NCI-H1105 (cell line): Measurements from ENCODE around the gene PCNA.

Experiments used
- DNase-seq: peaks from one replicate; lab custom pipeline; 2025; lab: John Stamatoyannopoulos, UW

The PCNA gene

DNA sequence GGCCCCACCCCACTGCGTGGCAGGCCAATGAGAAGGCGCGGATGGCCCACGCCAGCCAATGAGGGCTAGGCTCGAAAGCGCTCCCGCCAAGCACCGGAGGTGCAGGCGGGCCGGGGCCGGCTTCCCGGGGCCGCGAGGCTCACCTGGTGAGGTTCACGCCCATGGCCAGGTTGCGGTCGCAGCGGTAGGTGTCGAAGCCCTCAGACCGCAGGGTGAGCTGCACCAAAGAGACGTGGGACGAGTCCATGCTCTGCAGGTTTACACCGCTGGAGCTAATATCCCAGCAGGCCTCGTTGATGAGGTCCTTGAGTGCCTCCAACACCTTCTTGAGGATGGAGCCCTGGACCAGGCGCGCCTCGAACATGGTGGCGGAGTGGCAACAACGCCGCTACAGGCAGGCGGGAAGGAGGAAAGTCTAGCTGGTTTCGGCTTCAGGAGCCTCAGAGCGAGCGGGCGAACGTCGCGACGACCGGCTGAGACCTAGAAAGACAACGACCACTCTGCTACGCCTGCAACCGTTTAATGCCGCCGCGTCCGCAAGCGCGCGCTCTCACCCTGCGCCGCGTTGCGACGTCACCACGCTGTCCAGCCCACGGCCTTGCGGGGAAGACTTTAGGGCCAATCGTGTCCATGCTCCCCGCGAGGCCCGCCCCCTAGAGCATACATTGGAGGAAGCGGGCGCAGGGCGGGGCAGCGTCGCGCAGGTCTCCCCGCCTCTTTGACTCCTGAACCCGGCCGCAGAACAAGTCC lies at the start of gene PCNA:
TSS of gene PCNA (minus strand) at position 524 of the 750 bp plus-strand sequence. CDS start at position 364, 160 bp downstream.
- DNase-seq: peak; percentile 98

- DNase-seq: no peak
These were observed 49.1 kb upstream of the PCNA start for GRCh38 chr20:5168651-5169396.

DNA sequence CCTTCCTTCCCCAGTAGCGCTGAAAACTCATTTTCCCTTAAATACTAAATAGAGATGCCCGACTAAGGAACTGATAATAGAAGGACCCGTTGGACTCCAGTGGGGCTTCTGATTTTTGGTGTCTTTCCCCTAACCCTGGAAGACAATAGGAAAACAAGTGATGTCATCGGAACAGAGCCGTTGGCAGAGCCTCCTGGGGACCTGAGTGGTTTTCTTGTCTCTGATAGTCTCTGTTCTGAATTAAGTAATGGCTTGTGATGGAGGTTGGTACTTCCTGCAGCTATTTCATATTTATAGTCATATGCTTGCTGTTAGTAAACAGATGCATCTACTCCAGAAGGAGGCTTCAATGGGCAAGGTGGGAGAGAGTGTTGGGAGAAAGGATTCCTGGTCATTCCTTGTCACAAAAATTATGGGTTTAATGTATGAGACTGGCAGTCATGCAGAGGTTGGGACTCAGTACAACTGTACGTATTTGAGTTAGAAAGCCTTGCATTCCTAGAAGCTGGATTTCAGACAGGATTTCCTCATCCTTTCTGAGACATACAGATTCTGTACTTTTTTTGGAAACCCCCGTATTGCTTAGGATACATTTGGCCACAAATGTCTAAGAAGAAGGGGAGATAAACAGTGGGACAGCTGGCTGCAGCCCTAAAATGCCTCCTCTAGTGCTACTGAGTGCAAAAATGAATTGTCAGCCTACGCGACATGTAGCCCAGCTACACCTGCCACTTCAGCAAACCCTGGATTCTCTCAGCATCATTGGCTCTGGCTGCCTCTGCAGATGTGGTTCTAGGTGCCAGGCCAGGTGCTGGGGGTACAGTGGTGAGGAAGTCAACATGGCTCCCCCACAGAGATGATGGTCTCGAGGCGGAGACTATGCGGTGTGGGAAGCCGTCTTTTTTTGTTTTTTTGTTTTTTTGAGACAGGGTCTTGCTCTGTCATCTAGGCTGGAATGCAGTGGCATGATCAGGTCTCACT lies 45.2 kb upstream of the PCNA start:
- no peak for DNase-seq

DNA sequence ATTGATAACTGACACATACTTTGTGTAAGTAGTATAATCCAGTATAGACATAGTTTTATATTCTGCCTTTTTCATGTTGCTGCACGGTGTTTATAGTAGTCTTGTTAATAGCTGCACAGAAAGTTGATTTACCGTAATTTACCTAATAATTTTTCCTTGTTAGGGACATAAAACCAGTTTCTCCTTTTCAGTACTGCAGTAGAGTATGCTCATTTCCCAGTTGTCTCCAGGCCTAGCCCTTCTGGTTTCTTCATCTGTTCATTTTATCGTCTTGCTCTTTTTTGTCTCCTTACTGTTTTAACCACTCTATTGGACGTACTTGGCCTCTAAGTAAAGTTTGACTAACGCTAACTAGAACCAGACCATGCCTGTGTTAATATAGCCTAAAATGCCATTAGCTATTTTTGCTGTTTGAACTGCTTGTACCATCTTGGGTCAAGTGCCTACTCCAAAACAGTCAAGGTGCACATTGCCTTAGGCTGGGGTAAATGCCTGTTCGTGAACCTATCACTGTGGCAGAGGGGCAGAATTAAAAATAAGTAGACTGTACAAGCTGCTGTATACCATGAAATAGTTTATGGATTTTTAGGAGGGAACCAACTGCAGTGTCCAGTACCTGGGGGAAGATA lies 41.9 kb upstream of the PCNA start:
- no peak for DNase-seq

DNA sequence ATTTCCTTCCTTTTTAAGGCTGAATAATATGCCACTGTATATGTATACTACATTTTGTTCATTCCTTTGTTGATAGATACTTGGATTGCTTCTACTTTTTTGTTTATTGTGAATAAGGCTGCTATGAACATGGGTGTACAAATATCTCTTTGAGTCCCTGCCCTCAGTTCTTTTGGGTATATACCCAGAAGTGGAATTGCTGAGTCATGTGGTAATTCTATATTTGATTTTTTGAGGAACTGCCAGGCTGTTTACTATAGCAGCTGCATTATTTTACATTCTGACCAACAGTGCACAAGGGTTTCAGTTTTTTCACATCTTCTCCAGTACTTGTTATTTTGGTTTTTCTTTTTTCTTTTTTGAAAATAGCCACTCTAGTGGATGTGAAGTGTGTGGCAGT lies 41.1 kb upstream of the PCNA start:
- no peak for DNase-seq

DNA sequence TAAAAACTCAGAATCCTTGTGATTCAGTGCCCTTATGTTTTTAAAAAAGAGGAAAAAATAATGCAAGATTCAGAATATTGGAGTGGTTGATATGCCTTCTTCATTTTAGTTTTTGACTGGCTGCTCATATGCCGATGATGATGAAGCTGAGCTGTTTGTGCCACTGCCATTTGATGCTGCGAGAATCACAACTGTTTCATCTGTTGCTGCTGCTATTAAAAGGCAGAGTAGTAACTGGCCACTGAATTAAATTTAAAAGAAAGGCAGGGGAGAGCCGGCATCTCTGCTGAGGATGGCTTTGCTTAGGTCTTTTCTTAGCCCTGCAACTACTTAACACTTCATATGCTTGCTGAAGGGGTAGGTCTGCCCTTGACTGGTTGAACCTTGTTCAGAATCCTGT lies 40.2 kb upstream of the PCNA start:
- DNase-seq: no peak

DNA sequence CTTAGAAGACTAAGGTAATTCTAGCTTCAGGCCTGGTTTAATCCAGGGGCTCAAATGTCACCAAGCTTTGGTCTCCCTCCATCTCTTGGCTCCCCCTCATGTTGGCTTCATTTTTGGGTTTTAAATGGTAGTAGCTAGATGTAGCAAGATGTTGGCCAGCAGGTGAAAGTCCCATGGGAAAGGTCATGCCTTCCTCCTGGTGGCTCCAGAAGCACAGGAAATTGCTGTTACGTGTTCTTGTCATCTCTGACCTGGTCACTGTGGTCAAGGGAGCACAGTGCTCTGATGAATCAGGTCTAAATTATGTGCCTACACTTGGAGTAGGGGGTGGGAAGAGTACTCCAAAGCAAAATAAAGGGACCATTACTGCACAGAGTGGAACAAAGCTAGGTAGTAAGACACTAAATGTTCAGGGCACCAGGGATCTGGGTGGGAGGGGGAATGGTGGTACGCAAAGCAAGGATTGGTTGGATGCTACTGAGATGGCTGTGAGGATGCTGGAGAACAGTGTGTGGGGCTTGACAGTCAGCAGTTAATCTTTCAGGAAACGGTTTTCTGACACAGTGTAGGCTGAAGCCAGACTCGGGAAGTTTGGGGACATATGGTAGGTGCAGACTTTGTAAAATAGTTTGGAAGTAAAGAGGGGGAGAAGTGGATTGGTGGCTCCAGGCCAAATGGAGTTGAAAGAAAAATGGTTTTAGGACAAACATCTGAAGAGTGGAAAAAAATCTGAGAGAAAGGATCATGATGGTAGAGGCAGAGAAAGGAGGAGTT lies 37.1 kb upstream of the PCNA start:
- DNase-seq: no peak

DNA sequence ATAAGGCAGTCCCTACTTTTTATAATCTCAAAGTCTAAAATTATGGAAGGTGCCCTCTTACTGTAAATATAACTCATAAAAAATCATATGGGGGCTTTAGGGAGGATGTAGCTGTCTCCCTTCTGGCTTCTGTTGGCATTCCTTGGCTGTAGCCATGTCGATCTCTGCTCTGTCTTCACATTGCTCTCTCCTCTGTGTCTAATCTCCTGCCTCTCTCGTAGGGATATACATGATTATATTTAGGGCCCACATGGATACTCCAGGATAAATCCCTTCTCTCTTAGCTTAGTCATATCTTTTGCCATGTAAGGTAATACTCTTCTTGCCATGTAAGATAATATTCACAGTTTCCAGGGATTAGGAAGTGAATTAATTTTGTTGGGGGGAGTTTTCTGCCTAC lies 35.6 kb upstream of the PCNA start:
- DNase-seq: no peak

DNA sequence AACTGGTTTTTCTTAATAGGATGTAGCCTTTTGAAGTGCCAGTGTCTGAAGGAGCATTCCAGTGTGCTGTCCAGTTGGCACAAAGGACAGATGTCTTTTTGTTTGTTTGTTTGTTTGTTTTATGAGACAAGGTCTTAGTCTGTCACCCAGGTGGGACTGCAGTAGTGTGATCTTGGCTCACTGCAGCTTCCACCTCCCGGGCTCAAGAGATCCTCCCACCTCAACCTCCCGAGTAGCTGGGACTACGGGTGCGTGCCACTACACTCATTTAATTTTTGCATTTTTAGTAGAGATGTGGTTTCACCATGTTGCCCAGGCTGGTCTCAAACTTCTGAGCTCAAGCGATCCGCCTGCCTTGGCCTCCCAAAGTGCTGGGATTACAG lies 34.8 kb upstream of the PCNA start:
- DNase-seq: no peak

DNA sequence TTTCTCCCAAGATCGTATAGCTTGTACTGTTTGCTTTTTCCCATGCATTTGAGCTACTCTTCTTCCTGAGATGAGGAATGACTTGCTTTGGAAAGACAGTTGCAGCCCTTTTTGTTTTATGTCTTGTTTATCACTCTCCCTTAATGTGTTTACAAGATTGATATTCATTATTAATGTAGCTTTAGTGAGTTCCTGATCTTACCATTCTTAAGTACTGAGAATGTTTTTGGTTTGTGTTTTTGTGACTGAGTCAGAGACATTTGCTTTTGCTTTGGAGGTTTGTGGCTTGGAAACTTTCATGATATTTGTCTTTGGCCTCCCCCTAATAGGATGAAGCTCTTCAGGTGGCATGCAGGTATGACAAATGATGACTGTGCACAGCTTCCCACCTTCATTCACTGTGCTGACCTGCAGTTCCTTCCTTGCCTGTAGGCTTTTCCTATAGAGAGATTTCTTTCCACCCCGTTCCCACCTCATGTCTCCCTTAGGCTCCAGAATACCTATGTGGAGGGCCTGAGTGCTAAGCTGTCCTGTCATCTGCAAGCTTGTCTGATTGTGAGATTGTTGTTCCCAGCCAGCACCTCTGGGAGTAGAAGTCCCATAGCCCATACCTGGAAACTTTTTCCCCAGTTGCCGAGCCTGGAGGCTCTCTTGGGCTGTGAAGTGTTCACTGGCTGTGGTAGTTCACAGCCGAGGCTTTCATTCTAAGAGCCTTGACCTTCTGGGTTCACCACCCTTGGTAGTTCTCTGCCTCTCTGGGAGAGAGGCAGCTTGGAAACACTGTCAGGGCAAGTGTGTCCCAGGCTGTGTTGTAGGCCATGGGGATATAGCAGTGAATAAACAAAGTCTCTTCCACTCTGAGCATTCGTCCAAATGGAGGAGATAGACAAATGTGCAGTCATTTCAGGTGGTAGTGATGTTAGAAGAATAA lies 34.1 kb upstream of the PCNA start:
- no peak for DNase-seq

DNA sequence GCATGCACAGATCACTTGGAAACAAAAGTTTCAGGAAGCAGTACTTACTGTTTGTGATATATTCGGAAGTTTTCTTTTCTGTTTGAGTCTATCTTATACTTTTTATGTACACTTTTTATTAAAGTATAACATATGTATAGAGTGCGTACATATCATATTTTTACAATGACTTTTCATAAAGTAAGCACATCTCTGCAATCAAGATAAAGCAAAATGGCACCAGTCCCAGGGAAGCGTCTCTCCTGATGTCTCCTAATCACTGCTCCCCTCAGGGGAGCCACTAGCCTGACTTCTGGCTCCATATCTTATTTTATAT lies 33.4 kb upstream of the PCNA start:
- DNase-seq: no peak

GRCh38 chr20:5150226-5151076 lies 30.7 kb upstream of the PCNA start:
- no peak for DNase-seq

- no peak for DNase-seq
These were observed 30.1 kb upstream of the PCNA start for GRCh38 chr20:5149892-5150225.

GRCh38 chr20:5148581-5148980 lies 28.8 kb upstream of the PCNA start:
- no peak for DNase-seq

- no peak for DNase-seq
These were observed 27.3 kb upstream of the PCNA start for GRCh38 chr20:5146871-5147592.

DNA sequence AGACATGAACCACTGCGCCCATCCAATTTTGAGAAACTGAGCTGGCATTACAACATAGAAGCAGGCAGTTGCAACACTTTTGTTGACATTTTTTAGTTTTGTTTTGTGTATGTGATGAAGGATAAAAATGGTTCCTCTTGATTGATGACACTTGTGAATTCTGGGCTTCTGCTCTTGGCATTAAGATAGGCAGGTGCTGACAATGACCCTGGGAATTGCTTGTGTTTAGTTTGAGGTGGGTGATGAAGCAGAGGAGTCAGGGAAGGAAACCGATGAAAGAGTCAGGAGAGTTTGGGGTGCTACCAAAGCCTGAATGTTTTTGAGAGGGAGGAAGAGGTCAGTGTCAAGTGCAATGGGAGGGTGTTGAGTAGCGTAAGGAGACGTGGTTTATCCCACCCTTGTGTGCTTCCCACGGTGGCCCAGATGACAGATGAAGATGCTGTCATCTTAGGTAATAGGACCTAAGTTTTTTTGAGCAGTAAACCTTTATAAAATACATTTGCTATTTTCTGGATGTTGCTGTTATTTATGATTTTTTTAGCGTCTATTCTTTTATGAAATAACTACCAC lies 26.4 kb upstream of the PCNA start:
- no peak for DNase-seq

DNA sequence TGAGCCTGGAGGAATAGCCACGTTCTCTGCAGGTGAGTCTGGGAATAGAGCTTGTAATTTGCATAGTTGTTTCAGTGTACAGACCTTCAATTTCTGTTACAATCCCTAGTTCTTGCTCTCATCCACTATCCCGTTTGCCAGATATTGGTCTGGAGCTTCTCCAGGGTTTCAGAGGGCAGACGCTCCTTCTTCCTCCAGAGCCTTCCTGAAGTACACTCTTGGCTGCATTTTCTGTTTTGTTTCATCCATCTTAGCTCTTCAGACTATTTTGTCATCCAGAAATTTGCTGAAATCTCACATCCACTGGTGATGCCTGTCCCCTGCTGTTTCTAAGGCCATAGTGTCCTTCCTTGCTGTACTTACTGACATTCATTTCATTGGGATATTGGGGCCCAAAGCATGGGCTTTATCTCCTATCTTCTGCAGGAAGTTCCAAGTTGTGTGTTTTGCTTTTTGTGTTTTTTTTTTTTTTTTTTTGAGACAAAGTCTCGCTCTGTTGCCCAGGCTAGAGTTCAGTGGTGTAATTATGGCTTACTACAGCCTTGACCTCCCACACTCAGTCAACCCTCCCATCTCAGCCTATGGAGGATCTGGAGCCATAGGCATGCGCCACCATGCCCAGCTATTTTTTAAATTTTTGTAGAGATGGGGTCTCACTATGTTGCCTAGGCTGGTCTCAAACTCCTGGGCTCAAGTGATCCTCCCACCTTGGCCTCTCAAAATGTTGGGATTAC lies 25.8 kb upstream of the PCNA start:
- no peak for DNase-seq

DNA sequence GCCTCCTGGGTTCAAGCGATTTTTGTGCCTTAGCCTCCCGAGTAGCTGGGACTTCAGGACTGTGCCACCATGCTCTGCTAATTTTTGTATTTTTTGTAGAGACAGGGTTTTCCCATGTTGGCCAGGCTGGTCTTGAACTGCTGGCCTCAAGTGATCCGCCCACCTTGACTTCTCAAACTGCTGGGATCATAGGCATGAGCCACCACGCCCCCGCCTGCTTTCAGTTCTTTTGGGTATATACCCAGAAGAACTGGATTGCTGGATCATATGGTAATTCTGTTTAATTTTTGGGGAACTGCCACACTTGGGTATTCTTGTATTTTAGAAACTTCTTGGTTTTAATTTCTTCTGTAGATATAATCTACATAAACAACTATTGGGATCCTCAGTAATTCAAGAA lies 24.1 kb upstream of the PCNA start:
- no peak for DNase-seq
